ENCODE measurements around the gene TLCD5. TPM values are rescaled to one million over a fixed set of nuclear protein-coding genes. Genes with fewer than 3 reads are reported as not detected.

TLCD5 gene
- total RNA-seq, 1 experiment from 2014 or later: 11.1 TPM

GRCh38 chr11:120281143-120281795 lies 43.8 kb upstream of the TLCD5 start:
- ChIA-PET POLR2A (ENCODE audit: low non-redundant PET) (no interaction called here), CTCF (no interaction called here)
- Histone ChIP-seq H3K4me1 (ENCODE audit: insufficient read depth, low read length, poor library complexity, severe bottlenecking) (no peaks in the 10 kb centered on the region), H3K27me3 (replicated peaks; ENCODE audit: insufficient read depth, low read depth, low read length, poor library complexity) (no peaks in the 10 kb centered on the region), H3K27ac (ENCODE audit: low read depth, low read length, poor library complexity, severe bottlenecking) (no peak overlapping the region), H3K9me3 (ENCODE audit: low read depth, low read length, poor library complexity, severe bottlenecking) (no peaks in the 10 kb centered on the region), H3K4me3 (ENCODE audit: low read depth, low read length, poor library complexity, severe bottlenecking) (no peak overlapping the region), H3K36me3 (ENCODE audit: insufficient read depth, low read length, poor library complexity, severe bottlenecking) (no peaks in the 10 kb centered on the region)
- no peak for TF ChIP-seq CTCF (conservative IDR thresholded peaks at IDR 0.05; ENCODE audit: low read depth, low read length)
- no peak for TF ChIP-seq EZH2 (IDR thresholded peaks at IDR 0.05; ENCODE audit: borderline replicate concordance, low read depth, low read length, poor library complexity, severe bottlenecking)
- peak; percentile 67 for DNase-seq (ENCODE audit: low spot score)
- no TSS peak for BruUV-seq (replicated peaks)
- intact Hi-C loops (cut with micrococcal nuclease; ENCODE audit: unreplicated experiment): no loop called here

GRCh38 chr11:120283124-120283523 lies 42.0 kb upstream of the TLCD5 start:
- intact Hi-C loops (cut with micrococcal nuclease; ENCODE audit: unreplicated experiment): no loop called here
- ChIA-PET POLR2A (ENCODE audit: low non-redundant PET) (no interaction called here), CTCF (no interaction called here)
- Histone ChIP-seq H3K36me3 (ENCODE audit: insufficient read depth, low read length, poor library complexity, severe bottlenecking) (no peaks in the 10 kb centered on the region), H3K4me3 (ENCODE audit: low read depth, low read length, poor library complexity, severe bottlenecking) (no peak overlapping the region), H3K9me3 (ENCODE audit: low read depth, low read length, poor library complexity, severe bottlenecking) (no peaks in the 10 kb centered on the region), H3K4me1 (ENCODE audit: insufficient read depth, low read length, poor library complexity, severe bottlenecking) (no peaks in the 10 kb centered on the region), H3K27me3 (replicated peaks; ENCODE audit: insufficient read depth, low read depth, low read length, poor library complexity) (no peaks in the 10 kb centered on the region), H3K27ac (ENCODE audit: low read depth, low read length, poor library complexity, severe bottlenecking) (no peak overlapping the region)
- no TSS peak for BruUV-seq (replicated peaks)
- no peak for TF ChIP-seq EZH2 (IDR thresholded peaks at IDR 0.05; ENCODE audit: borderline replicate concordance, low read depth, low read length, poor library complexity, severe bottlenecking)
- no peak for TF ChIP-seq CTCF (conservative IDR thresholded peaks at IDR 0.05; ENCODE audit: low read depth, low read length)
- DNase-seq (ENCODE audit: low spot score): no peak

- no peak for DNase-seq (ENCODE audit: low spot score)
- no peaks in the 10 kb centered on the region for H3K4me1 ChIP-seq (ENCODE audit: insufficient read depth, low read length, poor library complexity, severe bottlenecking)
- no peaks in the 10 kb centered on the region for H3K27me3 ChIP-seq (replicated peaks; ENCODE audit: insufficient read depth, low read depth, low read length, poor library complexity)
- POLR2A ChIA-PET (ENCODE audit: low non-redundant PET): no interaction called here
- intact Hi-C loops (cut with micrococcal nuclease; ENCODE audit: unreplicated experiment): no loop called here
- no TSS peak for BruUV-seq (replicated peaks)
- no peaks in the 10 kb centered on the region for H3K9me3 ChIP-seq (ENCODE audit: low read depth, low read length, poor library complexity, severe bottlenecking)
- H3K4me3 ChIP-seq (ENCODE audit: low read depth, low read length, poor library complexity, severe bottlenecking): no peak overlapping the region
- TF ChIP-seq CTCF (conservative IDR thresholded peaks at IDR 0.05; ENCODE audit: low read depth, low read length) (no peak), EZH2 (IDR thresholded peaks at IDR 0.05; ENCODE audit: borderline replicate concordance, low read depth, low read length, poor library complexity, severe bottlenecking) (no peak)
- no peaks in the 10 kb centered on the region for H3K36me3 ChIP-seq (ENCODE audit: insufficient read depth, low read length, poor library complexity, severe bottlenecking)
- CTCF ChIA-PET: no interaction called here
- H3K27ac ChIP-seq (ENCODE audit: low read depth, low read length, poor library complexity, severe bottlenecking): no peak overlapping the region
Measured at GRCh38 chr11:120284272-120284671, 40.8 kb upstream of the TLCD5 start.
